DOHH2 (cell line): Measurements from ENCODE around the gene GTPBP4.

ENCODE experiments used
- H3F3A ChIP-seq: fragments of 200-600 bp; sonication (generic), shearing (Covaris generic); 2 replicates; pipeline ENCODE4 v1.6.0; 2016; ENCODE audit warnings: antibody characterized with exemption, mild to moderate bottlenecking; ENCODE audit not compliant: control insufficient read depth, insufficient read depth
- H3K27ac ChIP-seq: fragments of 200-600 bp; sonication (generic); 2 replicates; pipeline ENCODE4 v1.5.1; 2014; ENCODE audit warnings: low read depth, mild to moderate bottlenecking, low read length, moderate library complexity
- H3K27me3 ChIP-seq: fragments of 200-600 bp; sonication (generic); 2 replicates; pipeline ENCODE4 v1.6.1; 2014; ENCODE audit warnings: mild to moderate bottlenecking, low read length, mixed read lengths; ENCODE audit not compliant: control insufficient read depth
- H3K36me3 ChIP-seq: fragments of 200-600 bp; sonication (generic); 2 replicates; pipeline ENCODE4 v1.6.1; 2014; ENCODE audit warnings: mild to moderate bottlenecking, low read length, moderate library complexity, mixed read lengths; ENCODE audit not compliant: control insufficient read depth
- H3K4me1 ChIP-seq: fragments of 200-600 bp; sonication (generic); 2 replicates; pipeline ENCODE4 v1.6.1; 2014; ENCODE audit warnings: mild to moderate bottlenecking, low read length, mixed read lengths; ENCODE audit not compliant: control insufficient read depth
- H3K4me2 ChIP-seq: fragments of 200-600 bp; sonication (generic); 2 replicates; pipeline ENCODE4 v1.6.0; 2014; ENCODE audit warnings: mild to moderate bottlenecking, low read length, moderate library complexity
- H3K4me3 ChIP-seq: fragments of 200-600 bp; sonication (generic); 2 replicates; pipeline ENCODE4 v1.5.1; 2014; ENCODE audit warnings: mild to moderate bottlenecking, low read length, mixed read lengths
- H3K79me2 ChIP-seq: fragments of 200-600 bp; sonication (generic); 2 replicates; pipeline ENCODE4 v1.6.1; 2014; ENCODE audit warnings: mild to moderate bottlenecking, low read length, mixed read lengths; ENCODE audit not compliant: control insufficient read depth
- H3K9me2 ChIP-seq: fragments of 200-600 bp; sonication (generic); replicated peaks from 2 replicates; pipeline ENCODE4 v1.6.1; 2014; ENCODE audit warnings: mild to moderate bottlenecking, low read length, mixed read lengths; ENCODE audit not compliant: control insufficient read depth
- H3K9me3 ChIP-seq: fragments of 200-600 bp; sonication (generic); 2 replicates; pipeline ENCODE4 v1.6.1; 2014; ENCODE audit warnings: antibody characterized with exemption, low read length, mixed read lengths; ENCODE audit not compliant: control insufficient read depth, insufficient read depth
- H4K20me1 ChIP-seq: fragments of 200-600 bp; sonication (generic); 2 replicates; pipeline ENCODE4 v1.6.0; 2014; ENCODE audit warnings: low read depth, mild to moderate bottlenecking, antibody characterized with exemption, low read length, moderate library complexity; ENCODE audit not compliant: control insufficient read depth, insufficient read depth
- CTCF ChIP-seq: fragments of 200-600 bp; sonication (generic); IDR thresholded peaks from one replicate; pipeline ENCODE4 v1.5.1; 2014; ENCODE audit warnings: antibody characterized with exemption, mild to moderate bottlenecking, low read depth, low read length; ENCODE audit not compliant: poor library complexity, severe bottlenecking
- EZH2phosphoT487 ChIP-seq: fragments of 200-600 bp; sonication (generic); IDR thresholded peaks from 2 replicates; pipeline ENCODE4 v1.6.1; 2017; ENCODE audit warnings: borderline replicate concordance, mild to moderate bottlenecking, antibody characterized with exemption, low read length, moderate library complexity, mixed read lengths

Gene GTPBP4

GRCh38 chr10:947881-948280 is 40.4 kb upstream of the GTPBP4 start:
- H3K4me2 ChIP-seq = no peak overlapping the region
- H3K27me3 ChIP-seq = peaks cover 9% of the 10 kb centered on the region
- H3K27ac ChIP-seq = no peak overlapping the region
- no peak for TF ChIP-seq EZH2phosphoT487
- no peak for TF ChIP-seq CTCF
- H3K79me2 ChIP-seq = no peaks in the 10 kb centered on the region
- no peak overlapping the region for H3K4me3 ChIP-seq
- no peaks in the 10 kb centered on the region for H3F3A ChIP-seq
- no peaks in the 10 kb centered on the region for H3K9me2 ChIP-seq
- H3K4me1 ChIP-seq = peaks cover 30% of the 10 kb centered on the region
- no peaks in the 10 kb centered on the region for H4K20me1 ChIP-seq
- H3K36me3 ChIP-seq = no peaks in the 10 kb centered on the region
- no peaks in the 10 kb centered on the region for H3K9me3 ChIP-seq

- Histone ChIP-seq H3K27me3 (peaks cover 9% of the 10 kb centered on the region), H3K4me3 (no peak overlapping the region), H3K4me2 (no peak overlapping the region), H3F3A (no peaks in the 10 kb centered on the region), H3K36me3 (no peaks in the 10 kb centered on the region), H3K4me1 (peaks cover 26% of the 10 kb centered on the region), H4K20me1 (no peaks in the 10 kb centered on the region), H3K9me2 (no peaks in the 10 kb centered on the region), H3K27ac (no peak overlapping the region), H3K9me3 (no peaks in the 10 kb centered on the region), H3K79me2 (no peaks in the 10 kb centered on the region)
- TF ChIP-seq CTCF (no peak), EZH2phosphoT487 (no peak)
Measured at GRCh38 chr10:948347-948746, 39.9 kb upstream of the GTPBP4 start.

DNA sequence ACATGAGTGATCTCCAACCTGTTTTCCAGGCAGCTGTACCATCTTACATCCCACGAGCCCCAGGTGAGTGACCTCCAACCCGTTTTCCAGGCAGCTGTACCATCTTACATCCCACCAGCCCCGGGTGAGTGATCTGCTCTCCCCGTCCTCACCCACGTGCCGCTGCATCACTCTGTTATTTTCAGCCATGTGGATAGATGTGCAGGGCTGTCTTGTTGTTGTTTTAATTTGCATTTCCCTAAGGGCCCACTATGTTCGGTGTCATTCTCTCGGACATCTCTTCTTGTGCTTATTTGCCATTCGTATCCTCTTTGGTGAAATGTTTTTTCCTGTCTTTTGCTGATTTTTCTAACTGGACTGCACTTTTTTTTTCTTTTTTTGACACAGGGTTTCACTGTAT is 38.8 kb upstream of the GTPBP4 start:
- TF ChIP-seq CTCF (no peak), EZH2phosphoT487 (no peak)
- Histone ChIP-seq H3K9me2 (no peaks in the 10 kb centered on the region), H3K4me3 (peak overlapping the region; percentile 7; the same call in 1 of the 2 replicates), H4K20me1 (no peaks in the 10 kb centered on the region), H3K27ac (no peak overlapping the region), H3K36me3 (no peaks in the 10 kb centered on the region), H3K27me3 (peaks cover 5% of the 10 kb centered on the region), H3K4me2 (peak overlapping the region; percentile 42), H3K4me1 (peaks cover 15% of the 10 kb centered on the region), H3K79me2 (no peaks in the 10 kb centered on the region), H3F3A (no peaks in the 10 kb centered on the region), H3K9me3 (no peaks in the 10 kb centered on the region)
